Cardiac fibroblast (primary cell): ENCODE data around the gene RPA1.
"Not testable (repeated sequence)": the region's sequence is repeated elsewhere in the genome, so short reads cannot be mapped to it uniquely, and the experiment has no call there.

Experiments
- DNase-seq, 2 donors: peaks; one replicate each; pipeline versions ENCODE4 v3.0.0 to v3.0.0-alpha.2; 2010; ENCODE audit warnings: low read depth in 2 of 2
- H3K4me3 ChIP-seq, 2 donors: replicated peaks in 1 of 2; 1 replicate in 1 of 2; 2 replicates in 1 of 2; pipeline ENCODE4 v1.5.1; 2011; ENCODE audit warnings: low read depth in 2 of 2, low read length in 2 of 2, mild to moderate bottlenecking in 2 of 2, moderate library complexity in 1 of 2
- TF ChIP-seq, protein P1 (sequence below): IDR thresholded peaks from one replicate; pipeline ENCODE4 v1.5.1; 2011; ENCODE audit warnings: low read depth, mild to moderate bottlenecking, low read length, inconsistent platforms

Gene RPA1

DNA sequence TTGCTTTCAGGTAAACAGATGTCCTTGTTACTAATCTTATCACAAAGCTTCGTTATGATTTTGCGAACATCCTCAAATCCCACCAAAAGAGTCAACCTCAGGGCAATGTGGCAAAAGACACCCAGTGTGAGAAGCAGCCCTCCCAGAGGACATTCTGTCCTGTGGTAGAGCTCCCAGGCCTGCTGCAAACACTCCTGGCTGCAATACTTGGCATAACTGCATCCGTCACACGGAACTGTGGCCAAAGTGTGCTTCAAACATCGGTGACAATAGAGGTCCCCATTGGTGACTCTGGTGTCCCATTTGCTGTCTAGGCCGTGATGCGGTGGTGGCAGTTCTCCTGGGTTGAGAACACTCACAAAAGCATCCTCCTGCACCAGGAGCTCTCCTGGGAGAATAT is 29.6 kb upstream of the RPA1 start:
- DNase-seq, result no peak
- TF ChIP-seq, protein P1, sequence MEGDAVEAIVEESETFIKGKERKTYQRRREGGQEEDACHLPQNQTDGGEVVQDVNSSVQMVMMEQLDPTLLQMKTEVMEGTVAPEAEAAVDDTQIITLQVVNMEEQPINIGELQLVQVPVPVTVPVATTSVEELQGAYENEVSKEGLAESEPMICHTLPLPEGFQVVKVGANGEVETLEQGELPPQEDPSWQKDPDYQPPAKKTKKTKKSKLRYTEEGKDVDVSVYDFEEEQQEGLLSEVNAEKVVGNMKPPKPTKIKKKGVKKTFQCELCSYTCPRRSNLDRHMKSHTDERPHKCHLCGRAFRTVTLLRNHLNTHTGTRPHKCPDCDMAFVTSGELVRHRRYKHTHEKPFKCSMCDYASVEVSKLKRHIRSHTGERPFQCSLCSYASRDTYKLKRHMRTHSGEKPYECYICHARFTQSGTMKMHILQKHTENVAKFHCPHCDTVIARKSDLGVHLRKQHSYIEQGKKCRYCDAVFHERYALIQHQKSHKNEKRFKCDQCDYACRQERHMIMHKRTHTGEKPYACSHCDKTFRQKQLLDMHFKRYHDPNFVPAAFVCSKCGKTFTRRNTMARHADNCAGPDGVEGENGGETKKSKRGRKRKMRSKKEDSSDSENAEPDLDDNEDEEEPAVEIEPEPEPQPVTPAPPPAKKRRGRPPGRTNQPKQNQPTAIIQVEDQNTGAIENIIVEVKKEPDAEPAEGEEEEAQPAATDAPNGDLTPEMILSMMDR, result no peak
- H3K4me3 ChIP-seq, result no peak overlapping the region

DNA sequence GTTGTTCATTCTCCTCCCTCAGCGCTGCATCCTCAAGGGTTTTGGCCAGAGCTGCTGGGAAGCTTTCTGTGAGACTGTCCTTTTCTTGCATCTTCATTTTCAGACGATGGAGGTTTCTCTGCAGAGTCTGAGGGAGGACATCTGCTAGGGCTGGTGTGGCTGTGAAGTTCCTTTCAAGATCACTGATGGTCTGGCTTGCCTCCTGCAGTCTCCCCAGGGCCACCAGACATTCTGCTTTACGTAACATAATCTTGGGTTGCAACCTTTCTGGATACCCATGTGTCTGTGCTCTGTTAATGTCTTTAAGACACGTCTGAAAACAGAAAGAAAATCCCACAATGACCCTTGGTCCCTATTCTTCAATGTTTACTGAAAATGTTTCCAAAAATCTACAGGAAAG is 29.1 kb upstream of the RPA1 start:
- no peak overlapping the region for H3K4me3 ChIP-seq
- no peak for DNase-seq
- TF ChIP-seq, protein P1, result no peak

DNA sequence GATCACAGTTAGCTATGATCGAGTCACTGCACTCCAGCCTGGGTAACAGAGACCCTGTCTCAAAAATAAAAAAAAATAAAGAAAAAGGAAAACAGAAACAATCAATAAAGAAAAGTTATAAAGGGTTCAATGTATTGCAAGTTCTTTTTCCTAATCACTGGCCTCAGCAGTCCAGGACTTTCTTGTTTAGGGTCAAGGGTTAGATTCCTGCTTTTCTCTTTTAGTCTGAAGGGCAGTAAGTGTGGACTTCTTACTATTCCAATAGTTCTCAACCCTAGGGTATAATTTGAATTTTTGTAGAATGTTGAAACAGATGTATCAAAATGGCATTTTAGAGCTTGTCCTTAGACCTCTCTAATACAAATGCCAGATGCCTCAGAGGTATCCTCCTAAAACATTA is 27.4 kb upstream of the RPA1 start:
- no peak overlapping the region for H3K4me3 ChIP-seq
- TF ChIP-seq, protein P1, result no peak

GRCh38 chr17:1803280-1803679 is 26.5 kb upstream of the RPA1 start:
- no peak for DNase-seq
- TF ChIP-seq, protein P1, result no peak
- H3K4me3 ChIP-seq, result no peak overlapping the region

More for the DNA sequence above, 27.4 kb upstream of the RPA1 start:
- no peak for DNase-seq

DNA sequence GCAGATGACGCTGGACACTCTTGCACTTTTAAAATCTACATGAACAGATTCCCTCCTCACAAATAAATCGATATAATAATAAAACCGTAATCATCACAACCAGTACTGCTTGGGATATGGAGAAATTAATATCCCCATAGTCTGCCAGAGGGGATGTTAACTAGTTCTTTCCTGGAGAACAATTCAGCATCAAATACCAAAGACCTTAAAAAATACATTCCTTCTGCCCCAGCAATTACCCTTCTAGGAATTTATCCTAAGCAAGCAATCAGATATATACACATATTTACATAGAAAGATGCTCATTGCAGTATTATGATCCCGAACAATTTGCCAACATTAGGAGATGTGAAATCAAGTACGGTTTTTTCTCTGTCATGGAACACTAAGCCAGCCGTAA is 21.9 kb upstream of the RPA1 start:
- TF ChIP-seq, protein P1, result no peak

DNA sequence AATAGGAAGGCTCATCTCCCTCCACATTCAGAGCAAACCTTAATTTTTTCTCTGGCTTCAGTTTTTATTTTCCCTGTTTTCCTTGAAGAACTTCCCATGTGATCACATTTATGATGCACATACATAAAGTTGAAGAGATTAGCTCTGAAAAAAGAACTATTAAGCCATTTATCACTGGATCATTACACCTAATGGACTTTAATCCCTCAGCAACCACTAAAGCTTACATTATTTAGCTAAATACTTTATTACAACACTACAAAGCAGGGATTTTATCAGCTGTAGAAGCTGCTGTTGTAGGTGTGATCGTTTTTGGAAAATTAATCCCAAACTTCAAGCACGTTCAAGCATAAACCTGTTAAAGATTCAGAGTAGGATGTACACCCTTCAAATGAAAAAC is 21.2 kb upstream of the RPA1 start:
- DNase-seq, result no peak
- TF ChIP-seq, protein P1, result no peak
- H3K4me3 ChIP-seq, result no peak overlapping the region

More for the DNA sequence above, 21.9 kb upstream of the RPA1 start:
- no peak overlapping the region for H3K4me3 ChIP-seq
- no peak for DNase-seq

DNA sequence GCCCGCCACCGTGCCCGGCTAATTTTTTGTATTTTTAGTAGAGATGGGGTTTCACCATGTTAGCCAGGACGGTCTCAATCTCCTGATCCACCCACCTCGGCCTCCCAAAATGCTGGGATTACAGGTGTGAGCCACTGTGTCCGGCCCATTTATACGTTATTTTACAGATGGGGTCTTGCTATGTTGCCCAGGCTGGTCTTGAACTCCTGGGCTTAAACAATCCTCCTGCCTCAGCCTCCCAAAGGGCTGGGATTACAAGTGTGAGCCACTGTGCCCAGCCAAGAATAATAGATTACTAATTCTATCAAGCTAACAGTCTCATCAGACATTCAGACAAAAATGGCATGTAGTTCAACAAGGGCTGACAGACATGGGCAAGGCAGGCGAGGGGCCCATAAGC is 20.0 kb upstream of the RPA1 start:
- not testable (repeated sequence) for H3K4me3 ChIP-seq, DNase-seq
